HAP-1 (cell line): ENCODE data around the gene KCND3.

Experiments used
- DNase-seq, 2 experiments: peaks; one replicate each; pipeline ENCODE4 v3.0.0-alpha.2; 2016 to 2020; ENCODE audit warnings: low spot score in 2 of 2
- H3K27me3 ChIP-seq: fragments of 250-450 bp; sonication (Bioruptor Pico); 2 replicates; pipeline ENCODE4 v1.5.1; 2020; ENCODE audit warnings: low read depth, mild to moderate bottlenecking, moderate library complexity
- H3K36me3 ChIP-seq: fragments of 250-450 bp; sonication (Bioruptor Pico); replicated peaks from 2 replicates; pipeline ENCODE4 v1.5.1; 2020; ENCODE audit warnings: mild to moderate bottlenecking
- H3K4me1 ChIP-seq: fragments of 250-450 bp; sonication (Bioruptor Pico); 2 replicates; pipeline ENCODE4 v1.5.1; 2020; ENCODE audit warnings: mild to moderate bottlenecking
- H3K4me3 ChIP-seq: fragments of 250-450 bp; sonication (Bioruptor Pico); 2 replicates; pipeline ENCODE4 v1.5.1; 2020; ENCODE audit warnings: mild to moderate bottlenecking, moderate library complexity
- H3K9me3 ChIP-seq: fragments of 250-450 bp; sonication (Bioruptor Pico); 2 replicates; pipeline ENCODE4 v1.5.1; 2020; ENCODE audit warnings: mild to moderate bottlenecking, moderate library complexity
- in situ Hi-C: fragments of 300-500 bp; cut with MboI; formaldehyde crosslinking; loops from 3 replicates; pipeline ENCODE4 v1.14.3; 2020; ENCODE audit warnings: low sequenced_read_pairs, inconsistent platforms, mixed read lengths

The KCND3 gene

DNA sequence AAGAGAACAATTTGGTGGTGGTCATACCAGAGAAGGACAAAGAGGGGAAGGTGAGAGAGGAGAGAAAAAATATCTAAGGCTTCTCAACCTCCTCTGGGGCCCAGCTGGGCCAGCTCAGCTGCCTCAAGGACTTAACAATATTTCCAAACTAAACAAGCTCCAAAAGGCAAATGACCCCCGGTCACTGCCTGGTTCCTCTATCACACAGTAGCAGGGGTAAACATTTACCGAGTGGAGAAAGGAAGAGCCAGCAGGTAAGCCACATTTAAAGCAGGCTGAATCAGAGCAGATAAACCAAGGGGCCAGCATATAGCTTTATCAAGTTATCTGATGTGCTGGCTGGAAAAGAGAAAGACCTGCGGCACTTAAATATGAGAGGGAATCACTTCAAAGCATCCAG is 102.1 kb downstream of the KCND3 start:
- Histone ChIP-seq H3K4me1 (no peaks in the 10 kb centered on the region), H3K4me3 (no peak overlapping the region), H3K36me3 (no peaks in the 10 kb centered on the region), H3K9me3 (no peaks in the 10 kb centered on the region), H3K27me3 (no peaks in the 10 kb centered on the region)
- in situ Hi-C loops: no loop called here
- DNase-seq: no peak

DNA sequence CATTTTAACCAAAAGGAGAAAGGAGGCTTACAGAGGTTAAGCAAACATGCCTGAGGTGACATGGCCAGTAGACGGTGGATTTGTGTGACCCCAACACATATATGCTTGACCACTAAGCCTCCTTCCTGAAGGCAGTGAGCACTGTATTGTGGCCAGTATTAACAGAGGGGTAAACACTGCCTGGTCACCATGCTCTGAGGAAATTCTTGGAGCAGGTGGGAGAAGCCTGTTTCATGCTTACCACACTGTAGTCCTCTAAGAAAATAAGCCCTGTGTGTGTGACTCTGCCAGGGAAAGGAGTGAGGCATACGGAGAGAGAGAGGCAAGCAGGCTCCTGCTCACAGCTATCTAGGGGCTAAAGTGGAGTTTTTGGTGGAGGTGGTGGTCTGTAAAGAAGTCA is 102.7 kb downstream of the KCND3 start:
- Histone ChIP-seq H3K9me3 (no peaks in the 10 kb centered on the region), H3K36me3 (no peaks in the 10 kb centered on the region), H3K4me3 (no peak overlapping the region), H3K27me3 (no peaks in the 10 kb centered on the region), H3K4me1 (no peaks in the 10 kb centered on the region)
- no peak for DNase-seq
- in situ Hi-C loops: no loop called here

DNA sequence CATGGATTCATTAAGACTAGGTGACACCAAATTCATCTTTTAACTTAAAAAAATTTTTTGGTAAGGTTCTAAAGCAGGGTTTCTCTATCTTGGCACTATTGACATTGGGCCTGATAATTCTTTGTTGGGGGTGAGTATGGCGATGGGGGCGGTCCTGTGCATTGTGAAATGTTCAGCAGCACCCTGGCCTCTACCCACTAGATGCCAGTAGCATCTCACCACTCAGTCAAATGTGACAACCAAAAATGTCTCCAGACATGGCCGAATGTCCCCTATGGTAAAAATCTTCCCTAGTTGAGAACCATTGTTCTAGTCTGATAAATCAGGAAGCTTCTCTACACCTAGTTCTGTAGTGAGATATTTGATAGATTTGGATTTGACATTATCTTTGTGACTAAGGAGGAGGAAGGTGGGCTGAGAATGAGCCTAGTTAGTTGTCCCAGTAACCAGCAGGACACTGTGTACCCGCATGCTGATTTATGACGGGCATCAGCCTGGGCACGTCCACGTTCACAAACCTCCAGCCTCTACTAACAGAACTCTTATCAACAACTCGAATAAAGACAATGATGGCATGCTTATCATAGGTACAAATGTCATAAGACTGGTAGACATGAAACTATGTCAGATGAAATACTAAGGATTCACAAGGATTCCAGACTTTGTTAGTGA is 104.6 kb downstream of the KCND3 start:
- no peak for DNase-seq
- in situ Hi-C loops: no loop called here
- H3K27me3 ChIP-seq: no peaks in the 10 kb centered on the region
- no peak overlapping the region for H3K4me3 ChIP-seq
- no peaks in the 10 kb centered on the region for H3K9me3 ChIP-seq
- no peaks in the 10 kb centered on the region for H3K36me3 ChIP-seq
- no peaks in the 10 kb centered on the region for H3K4me1 ChIP-seq

- H3K4me3 ChIP-seq: no peak overlapping the region
- no peaks in the 10 kb centered on the region for H3K27me3 ChIP-seq
- H3K9me3 ChIP-seq: no peaks in the 10 kb centered on the region
- in situ Hi-C loops: no loop called here
- H3K4me1 ChIP-seq: no peaks in the 10 kb centered on the region
- no peak for DNase-seq
- H3K36me3 ChIP-seq: no peaks in the 10 kb centered on the region
Observed at GRCh38 chr1:111882986-111883560, 106.4 kb downstream of the KCND3 start.

DNA sequence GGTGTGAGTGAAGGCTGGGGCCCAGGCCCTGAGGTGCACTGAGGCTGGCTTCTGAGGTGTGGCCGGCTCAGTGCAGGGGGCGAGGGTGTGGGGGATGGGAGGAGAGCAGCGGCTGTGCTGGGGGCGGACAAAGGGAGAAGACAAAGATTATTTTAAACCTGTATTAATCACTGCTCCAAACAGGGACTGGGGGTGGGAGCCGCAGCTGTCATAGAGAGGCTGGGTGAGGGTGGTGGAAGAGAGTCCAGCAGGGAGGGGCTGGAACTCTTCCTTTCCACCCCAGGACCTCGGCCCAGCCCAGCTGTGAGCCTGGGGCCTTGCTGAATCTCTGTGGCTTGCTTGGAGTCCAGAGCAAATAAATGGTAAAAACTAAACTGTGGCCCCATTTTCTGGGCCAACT is 106.9 kb downstream of the KCND3 start:
- no peaks in the 10 kb centered on the region for H3K4me1 ChIP-seq
- no peaks in the 10 kb centered on the region for H3K9me3 ChIP-seq
- no peaks in the 10 kb centered on the region for H3K36me3 ChIP-seq
- in situ Hi-C loops: no loop called here
- DNase-seq: no peak
- no peaks in the 10 kb centered on the region for H3K27me3 ChIP-seq
- no peak overlapping the region for H3K4me3 ChIP-seq

DNA sequence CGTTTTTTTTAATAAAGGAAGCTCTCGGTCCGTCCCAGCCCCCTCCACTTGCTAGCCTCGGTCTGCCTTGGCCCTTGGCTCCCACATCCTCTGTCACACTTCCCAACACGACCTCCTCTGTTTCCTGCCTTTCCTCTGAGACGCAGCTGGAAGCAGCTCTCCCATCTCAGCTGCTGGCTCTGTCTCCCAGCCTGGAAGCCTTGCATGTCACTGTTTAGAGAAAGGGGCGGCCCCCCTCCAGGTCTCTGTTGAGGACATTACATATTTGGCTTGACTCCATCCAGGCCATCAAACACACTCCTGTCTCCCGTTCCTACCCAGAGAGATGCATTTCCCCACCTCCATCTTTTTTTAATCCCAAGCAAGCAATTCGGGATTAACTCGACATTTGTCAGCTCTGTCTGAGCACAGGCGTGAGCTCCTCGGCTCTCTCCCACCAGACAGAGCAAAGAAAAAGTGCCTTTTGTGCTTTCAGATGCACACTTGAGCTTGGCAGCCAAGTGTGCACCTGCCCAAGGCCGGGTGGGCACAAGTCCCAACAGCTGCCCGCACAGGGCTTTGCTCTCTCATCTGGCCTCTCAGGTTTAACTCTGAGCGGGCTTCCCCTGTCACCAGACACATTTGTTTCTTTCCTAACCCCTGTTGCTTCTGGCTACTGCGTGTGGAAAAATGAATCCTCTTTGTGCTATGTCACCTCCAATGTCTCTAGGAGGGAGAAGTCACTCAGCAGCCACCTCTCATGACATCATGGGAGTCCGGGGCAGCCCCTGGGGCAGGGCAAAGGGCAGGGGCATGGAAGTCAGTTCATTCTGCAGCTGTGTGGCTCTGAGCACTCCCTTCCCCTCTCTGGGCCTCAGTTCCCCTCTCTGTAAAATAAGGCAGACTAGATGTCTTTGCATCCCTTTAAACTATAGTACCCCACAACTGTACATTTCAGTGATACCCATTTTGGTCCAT is 108.3 kb downstream of the KCND3 start:
- no peaks in the 10 kb centered on the region for H3K27me3 ChIP-seq
- no peak for DNase-seq
- no peak overlapping the region for H3K4me3 ChIP-seq
- no peaks in the 10 kb centered on the region for H3K36me3 ChIP-seq
- no peaks in the 10 kb centered on the region for H3K4me1 ChIP-seq
- H3K9me3 ChIP-seq: no peaks in the 10 kb centered on the region
- in situ Hi-C loops: no loop called here

- Histone ChIP-seq H3K4me1 (no peaks in the 10 kb centered on the region), H3K36me3 (no peaks in the 10 kb centered on the region), H3K27me3 (peaks cover 11% of the 10 kb centered on the region), H3K4me3 (no peak overlapping the region), H3K9me3 (no peaks in the 10 kb centered on the region)
- DNase-seq: no peak
- in situ Hi-C loops: no loop called here
Observed at GRCh38 chr1:111879081-111879480, 110.4 kb downstream of the KCND3 start.

- no peaks in the 10 kb centered on the region for H3K4me1 ChIP-seq
- H3K4me3 ChIP-seq: no peak overlapping the region
- H3K9me3 ChIP-seq: no peaks in the 10 kb centered on the region
- H3K27me3 ChIP-seq: peaks cover 15% of the 10 kb centered on the region
- in situ Hi-C loops: no loop called here
- H3K36me3 ChIP-seq: no peaks in the 10 kb centered on the region
- no peak for DNase-seq
Observed at GRCh38 chr1:111878649-111879048, 110.8 kb downstream of the KCND3 start.

DNA sequence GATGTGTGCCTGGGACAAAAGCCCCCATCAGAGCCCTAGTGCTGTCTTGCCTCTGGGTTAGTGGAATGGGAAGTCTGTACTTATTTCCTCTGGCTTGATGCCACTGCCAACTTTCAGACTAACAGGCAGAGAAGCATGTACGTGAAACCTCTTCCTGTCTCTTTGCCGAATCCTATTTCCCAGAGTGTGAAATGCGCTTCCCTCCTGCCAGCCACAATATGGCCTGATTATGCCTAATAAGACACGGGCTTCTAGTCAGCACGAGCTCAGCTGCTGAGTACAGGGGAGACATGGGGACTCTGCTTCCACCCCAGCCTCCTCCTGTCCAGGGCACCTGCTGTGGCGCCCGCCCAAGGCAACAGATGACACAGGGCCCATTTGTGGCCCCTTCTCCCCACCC is 111.4 kb downstream of the KCND3 start:
- Histone ChIP-seq H3K4me1 (no peaks in the 10 kb centered on the region), H3K36me3 (no peaks in the 10 kb centered on the region), H3K9me3 (no peaks in the 10 kb centered on the region), H3K4me3 (no peak overlapping the region), H3K27me3 (peaks cover 21% of the 10 kb centered on the region)
- no peak for DNase-seq
- in situ Hi-C loops: no loop called here

GRCh38 chr1:111876631-111877030 is 112.8 kb downstream of the KCND3 start:
- H3K4me1 ChIP-seq: no peaks in the 10 kb centered on the region
- H3K27me3 ChIP-seq: peaks cover 35% of the 10 kb centered on the region
- in situ Hi-C loops: no loop called here
- DNase-seq: no peak
- H3K36me3 ChIP-seq: no peaks in the 10 kb centered on the region
- H3K4me3 ChIP-seq: no peak overlapping the region
- no peaks in the 10 kb centered on the region for H3K9me3 ChIP-seq

DNA sequence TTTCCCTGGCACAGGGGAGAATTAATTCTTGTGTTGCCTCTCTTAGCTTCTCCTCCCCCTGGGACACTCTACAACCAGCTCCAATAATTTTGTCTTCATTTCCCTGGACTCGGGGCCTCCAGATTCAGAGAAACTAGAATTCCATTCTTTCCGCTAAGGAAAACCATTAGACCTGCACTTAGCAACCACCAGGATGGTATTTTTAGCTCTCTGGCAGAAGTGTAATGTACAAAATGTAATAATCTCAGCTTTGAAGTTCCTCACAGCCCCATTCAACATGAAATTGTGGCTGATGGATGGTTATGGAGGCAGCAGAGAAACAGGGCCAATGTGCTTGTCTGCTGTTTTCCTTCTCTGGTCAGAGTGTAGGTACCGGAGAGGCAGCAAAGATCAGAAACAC is 113.8 kb downstream of the KCND3 start:
- Histone ChIP-seq H3K4me3 (no peak overlapping the region), H3K9me3 (no peaks in the 10 kb centered on the region), H3K27me3 (peaks cover 42% of the 10 kb centered on the region), H3K4me1 (no peaks in the 10 kb centered on the region), H3K36me3 (no peaks in the 10 kb centered on the region)
- DNase-seq: no peak
- in situ Hi-C loops: no loop called here

- Histone ChIP-seq H3K27me3 (peaks cover 45% of the 10 kb centered on the region), H3K4me1 (no peaks in the 10 kb centered on the region), H3K9me3 (no peaks in the 10 kb centered on the region), H3K4me3 (no peak overlapping the region), H3K36me3 (no peaks in the 10 kb centered on the region)
- in situ Hi-C loops: no loop called here
- no peak for DNase-seq
Observed at GRCh38 chr1:111873460-111874030, 115.9 kb downstream of the KCND3 start.

GRCh38 chr1:111870181-111870580 is 119.3 kb downstream of the KCND3 start:
- Histone ChIP-seq H3K36me3 (no peaks in the 10 kb centered on the region), H3K27me3 (peaks cover 39% of the 10 kb centered on the region), H3K9me3 (no peaks in the 10 kb centered on the region), H3K4me3 (no peak overlapping the region), H3K4me1 (no peaks in the 10 kb centered on the region)
- in situ Hi-C loops: no loop called here
- no peak for DNase-seq
